CD4-positive, alpha-beta T cell treated with Interleukin-6 for 4 hours (primary cell): ENCODE results near the gene TEKT2.

Experiments used
- DNase-seq: peaks from one replicate; pipeline ENCODE4 v3.0.0-alpha.2; 2020; ENCODE audit warnings: mixed read lengths

TEKT2 gene

DNA sequence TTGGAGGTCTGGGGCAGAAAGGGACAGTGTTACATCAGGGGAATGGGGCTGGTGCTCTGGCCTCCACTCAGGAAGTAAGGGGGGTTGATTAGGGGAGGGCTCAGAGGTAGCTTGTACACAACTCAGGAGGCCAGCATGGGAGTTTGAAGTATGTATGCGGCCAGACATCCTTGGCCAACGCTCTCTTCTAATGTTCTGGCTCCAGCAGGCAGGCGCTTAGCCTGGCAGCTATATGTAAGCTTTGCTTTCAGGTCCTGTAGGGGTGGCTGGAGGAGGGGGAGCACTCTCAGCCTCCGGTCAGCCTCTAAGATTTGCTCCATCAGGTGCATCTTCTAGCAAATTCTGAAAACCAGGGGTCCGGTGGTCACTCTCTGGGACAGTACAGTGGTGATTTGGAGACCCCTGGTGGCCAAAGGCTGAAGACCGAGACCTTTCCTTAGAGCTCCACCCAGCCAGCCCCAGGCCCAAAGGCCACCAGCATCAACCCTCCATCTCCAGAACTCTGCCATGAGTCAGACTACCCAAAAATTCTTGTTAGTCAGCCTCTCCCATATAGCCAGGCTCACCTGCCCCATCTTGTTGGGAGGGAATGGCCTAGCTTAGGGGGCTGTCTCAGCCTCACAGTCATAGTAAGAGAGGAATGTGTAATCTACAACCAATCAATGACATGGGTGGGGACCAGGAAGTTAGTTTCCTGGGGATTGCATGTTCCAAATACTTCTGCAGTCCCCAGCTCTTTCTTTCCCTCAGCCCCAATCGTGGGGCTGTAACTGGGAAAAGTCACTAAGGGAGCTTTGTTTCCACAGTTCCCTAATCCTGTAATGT, 50.8 kb downstream of the TEKT2 start:
- peak; percentile 53 for DNase-seq

DNA sequence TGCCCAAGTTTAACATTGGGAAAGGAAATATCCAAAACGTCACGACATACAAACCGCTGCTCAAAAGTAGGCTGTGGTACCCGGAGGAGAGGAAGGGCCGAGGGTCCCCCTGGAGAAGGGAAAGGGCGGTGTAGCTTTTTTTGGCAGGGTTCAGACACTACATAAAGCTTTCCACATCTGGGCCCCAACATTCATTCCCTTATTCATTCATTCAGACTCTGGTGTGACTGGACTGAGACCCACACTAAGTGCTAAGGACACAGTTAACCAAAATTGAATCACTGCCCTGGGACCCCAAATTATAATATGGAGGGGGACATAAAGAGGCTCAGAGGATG, 51.4 kb downstream of the TEKT2 start:
- DNase-seq = no peak

DNA sequence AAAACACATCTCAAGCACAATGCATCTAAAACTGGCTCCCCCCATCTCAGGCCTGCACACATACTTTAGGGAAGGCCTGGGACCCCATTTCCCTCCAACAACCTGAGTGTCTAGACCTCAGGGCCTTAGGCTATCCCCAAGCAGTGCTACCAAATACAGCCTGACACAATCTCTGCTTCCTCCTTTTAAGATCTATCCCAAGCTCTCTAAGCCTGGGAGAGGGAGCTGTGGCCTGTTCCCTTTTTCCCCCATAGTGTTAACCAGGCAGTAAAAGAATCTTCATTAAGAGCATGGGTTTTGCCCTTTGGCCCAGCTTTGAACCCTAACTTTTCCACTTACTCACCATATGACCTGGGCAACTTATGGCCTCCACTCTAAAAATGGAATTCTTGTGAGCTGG, 51.9 kb downstream of the TEKT2 start:
- no peak for DNase-seq

DNA sequence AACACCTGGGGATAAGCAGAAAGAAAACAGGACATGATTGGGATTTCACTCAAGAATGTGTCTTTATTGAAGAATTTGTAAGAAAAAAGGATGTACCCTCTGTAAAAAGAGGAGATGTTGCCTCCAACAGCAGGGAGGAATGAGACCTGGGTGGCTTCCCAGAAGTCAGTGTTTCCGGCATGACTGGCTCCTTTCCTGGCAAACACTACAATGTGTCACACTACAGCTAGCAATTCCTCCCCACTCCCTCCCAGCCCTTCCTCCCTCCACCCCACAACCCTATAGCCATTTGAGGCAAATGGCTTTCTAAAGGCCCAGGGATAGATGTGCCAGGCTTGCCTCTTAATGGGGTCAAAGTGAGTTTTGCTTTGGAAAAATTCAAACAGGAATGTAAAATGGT, 52.6 kb downstream of the TEKT2 start:
- DNase-seq = no peak

DNA sequence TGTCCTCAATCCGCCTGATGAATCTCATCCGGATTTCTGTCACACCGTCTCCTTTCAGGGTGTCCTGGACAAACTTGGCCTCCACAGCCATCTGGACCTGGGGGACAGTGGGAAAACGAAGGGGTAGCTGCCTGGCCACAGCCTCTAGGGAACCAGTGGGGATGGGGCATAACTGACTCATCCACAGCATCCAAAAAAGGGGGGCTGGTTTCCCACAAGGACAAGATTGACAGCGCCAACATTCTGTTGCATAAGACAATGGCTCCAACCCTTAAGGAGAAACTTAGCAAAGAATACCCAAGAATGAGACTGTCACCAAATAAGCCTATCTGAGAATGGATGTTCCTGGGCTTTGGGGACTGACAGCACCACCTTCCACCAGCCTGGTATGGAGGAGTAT, 53.3 kb downstream of the TEKT2 start:
- no peak for DNase-seq

DNA sequence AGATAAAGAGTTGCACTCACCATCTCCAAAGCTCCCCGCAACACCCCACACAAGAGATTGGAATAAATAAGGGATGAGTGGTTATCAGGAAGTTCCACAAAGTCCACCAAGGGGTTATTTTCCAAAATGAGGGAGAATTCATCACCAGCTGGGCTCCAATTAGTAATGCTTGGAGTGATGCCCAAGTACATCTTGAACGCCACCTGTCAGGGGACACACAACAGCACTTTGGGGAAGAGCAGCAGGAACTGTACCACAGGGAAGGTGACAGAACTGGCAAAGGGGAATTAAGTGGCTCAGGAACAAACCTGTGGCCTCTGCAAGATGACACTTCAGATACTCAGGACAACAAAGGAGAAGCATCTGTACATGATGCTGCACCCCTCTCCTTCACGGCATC, 53.9 kb downstream of the TEKT2 start:
- DNase-seq = no peak
